OCI-M2 (cell line): ENCODE measurements around the gene TSPAN14.
"Not testable (repeated sequence)": the region's sequence is repeated elsewhere in the genome, so short reads cannot be mapped to it uniquely, and the experiment has no call there.

ENCODE experiments used
- DNase-seq: peaks from one replicate; lab custom pipeline; 2025; ENCODE audit not compliant: unreplicated experiment; lab: John Stamatoyannopoulos, UW

Gene TSPAN14

GRCh38 chr10:80539421-80540031, 85.4 kb downstream of the TSPAN14 start:
- no peak for DNase-seq

GRCh38 chr10:80540136-80540535, 86.0 kb downstream of the TSPAN14 start:
- DNase-seq = no peak

- DNase-seq = no peak
These were observed 86.5 kb downstream of the TSPAN14 start for GRCh38 chr10:80540618-80540980.

- DNase-seq = no peak
These were observed 87.1 kb downstream of the TSPAN14 start for GRCh38 chr10:80540981-80541750.

- DNase-seq = no peak
These were observed 87.9 kb downstream of the TSPAN14 start for GRCh38 chr10:80542053-80542452.

- DNase-seq = no peak
These were observed 88.7 kb downstream of the TSPAN14 start for GRCh38 chr10:80542652-80543318.

- DNase-seq = not testable (repeated sequence)
These were observed 89.2 kb downstream of the TSPAN14 start for GRCh38 chr10:80543319-80543672.

- no peak for DNase-seq
These were observed 90.3 kb downstream of the TSPAN14 start for GRCh38 chr10:80544316-80544953.

- no peak for DNase-seq
These were observed 91.3 kb downstream of the TSPAN14 start for GRCh38 chr10:80545258-80545881.

- DNase-seq = no peak
These were observed 98.1 kb downstream of the TSPAN14 start for GRCh38 chr10:80552151-80552646.

GRCh38 chr10:80553436-80553835, 99.3 kb downstream of the TSPAN14 start:
- DNase-seq = no peak

GRCh38 chr10:80554050-80554449, 99.9 kb downstream of the TSPAN14 start:
- no peak for DNase-seq

GRCh38 chr10:80555415-80555814, 101.3 kb downstream of the TSPAN14 start:
- DNase-seq = no peak

- DNase-seq = no peak
These were observed 107.8 kb downstream of the TSPAN14 start for GRCh38 chr10:80561950-80562349.

GRCh38 chr10:80567292-80567691, 113.2 kb downstream of the TSPAN14 start:
- DNase-seq = no peak

- no peak for DNase-seq
These were observed 115.2 kb downstream of the TSPAN14 start for GRCh38 chr10:80569131-80569895.

GRCh38 chr10:80571352-80571751, 117.2 kb downstream of the TSPAN14 start:
- no peak for DNase-seq

- DNase-seq = no peak
These were observed 125.2 kb downstream of the TSPAN14 start for GRCh38 chr10:80579181-80579763.

GRCh38 chr10:80579849-80580637, 125.9 kb downstream of the TSPAN14 start:
- peak; percentile 43 for DNase-seq
